Osteocyte (in vitro differentiated cells): ENCODE results near the gene NTNG1. TPM values are rescaled to one million over a fixed set of nuclear protein-coding genes. Genes with fewer than 3 reads are reported as not detected.
"Not testable (repeated sequence)": the region's sequence is repeated elsewhere in the genome, so short reads cannot be mapped to it uniquely, and the experiment has no call there.

ENCODE experiments used
- DNase-seq: peaks from one replicate; pipeline ENCODE4 v3.0.0; 2021; ENCODE audit warnings: mixed read lengths; ENCODE audit not compliant: unreplicated experiment; ENCODE audit errors: extremely low spot score
- H3K27ac Mint-ChIP-seq: one replicate; pipeline ENCODE4 v1.8.0; 2021; ENCODE audit warnings: mild to moderate bottlenecking, mixed read lengths; ENCODE audit not compliant: unreplicated experiment
- H3K27me3 Mint-ChIP-seq: one replicate; pipeline ENCODE4 v1.8.0; 2021; ENCODE audit warnings: mixed read lengths; ENCODE audit not compliant: unreplicated experiment
- H3K36me3 Mint-ChIP-seq: one replicate; pipeline ENCODE4 v1.8.0; 2021; ENCODE audit warnings: mixed read lengths; ENCODE audit not compliant: unreplicated experiment
- H3K4me1 Mint-ChIP-seq: one replicate; pipeline ENCODE4 v1.8.0; 2021; ENCODE audit warnings: mixed read lengths; ENCODE audit not compliant: unreplicated experiment
- H3K4me3 Mint-ChIP-seq: one replicate; pipeline ENCODE4 v1.8.0; 2021; ENCODE audit warnings: mild to moderate bottlenecking, moderate library complexity, mixed read lengths; ENCODE audit not compliant: unreplicated experiment
- H3K9me3 Mint-ChIP-seq: one replicate; pipeline ENCODE4 v1.8.0; 2021; ENCODE audit warnings: mixed read lengths; ENCODE audit not compliant: unreplicated experiment
- CTCF ChIP-seq: fragments of 200-600 bp; sonication (generic); IDR thresholded peaks from 2 replicates; pipeline ENCODE4 v1.5.0; 2021; ENCODE audit warnings: antibody characterized with exemption, mild to moderate bottlenecking, moderate library complexity
- long read RNA-seq: library from polyadenylated mRNA; unstranded; transcript quantifications from one replicate; pipeline ENCODE4 v2.0.0, GENCODE V29; 2021
- total RNA-seq: library from RNA; stranded (reverse); gene quantifications from 2 replicates; pipeline ENCODE4 v1.2.1, GENCODE V29; 2021

Gene NTNG1
- not detected in 2 replicates for total RNA-seq
- long read RNA-seq, result 0 reads

- peak within 1 kb of the TSS; percentile 27 for H3K27ac Mint-ChIP-seq
- H3K9me3 Mint-ChIP-seq, result no peaks in the 10 kb centered on the region
- no peaks in the 10 kb centered on the region for H3K36me3 Mint-ChIP-seq
- TF ChIP-seq CTCF, result no peak
- no peak for DNase-seq
- H3K4me1 Mint-ChIP-seq, result peaks cover 19% of the 10 kb centered on the region
- H3K27me3 Mint-ChIP-seq, result peaks cover 48% of the 10 kb centered on the region
- H3K4me3 Mint-ChIP-seq, result peak within 1 kb of the TSS; percentile 81
Observed at GRCh38 chr1:107140703-107141490, at the start of gene NTNG1. TSS of gene NTNG1 (plus strand) at chr1:107141039.

- no peak for DNase-seq
- H3K4me3 Mint-ChIP-seq, result no peak overlapping the region
- H3K9me3 Mint-ChIP-seq, result no peaks in the 10 kb centered on the region
- H3K27ac Mint-ChIP-seq, result no peak overlapping the region
- no peaks in the 10 kb centered on the region for H3K36me3 Mint-ChIP-seq
- H3K27me3 Mint-ChIP-seq, result no peaks in the 10 kb centered on the region
- no peak for TF ChIP-seq CTCF
- H3K4me1 Mint-ChIP-seq, result no peaks in the 10 kb centered on the region
Observed at GRCh38 chr1:107091418-107091817, 49.4 kb upstream of the NTNG1 start.

GRCh38 chr1:107093395-107093794, 47.4 kb upstream of the NTNG1 start:
- not testable (repeated sequence) for H3K27ac Mint-ChIP-seq, H3K4me3 Mint-ChIP-seq, DNase-seq, H3K4me1 Mint-ChIP-seq, H3K27me3 Mint-ChIP-seq, H3K36me3 Mint-ChIP-seq, H3K9me3 Mint-ChIP-seq

GRCh38 chr1:107095647-107096046, 45.2 kb upstream of the NTNG1 start:
- no peaks in the 10 kb centered on the region for H3K27me3 Mint-ChIP-seq
- no peak overlapping the region for H3K4me3 Mint-ChIP-seq
- H3K36me3 Mint-ChIP-seq, result no peaks in the 10 kb centered on the region
- TF ChIP-seq CTCF, result no peak
- no peak for DNase-seq
- H3K9me3 Mint-ChIP-seq, result no peaks in the 10 kb centered on the region
- no peak overlapping the region for H3K27ac Mint-ChIP-seq
- H3K4me1 Mint-ChIP-seq, result no peaks in the 10 kb centered on the region

- Mint-ChIP-seq H3K4me3 (no peak overlapping the region), H3K4me1 (no peaks in the 10 kb centered on the region), H3K9me3 (no peaks in the 10 kb centered on the region), H3K27me3 (no peaks in the 10 kb centered on the region), H3K27ac (no peak overlapping the region), H3K36me3 (no peaks in the 10 kb centered on the region)
- no peak for DNase-seq
- TF ChIP-seq CTCF, result no peak
Observed at GRCh38 chr1:107096690-107097089, 44.1 kb upstream of the NTNG1 start.
